ENCODE data around the gene NME2. TPM values are rescaled to one million over a fixed set of nuclear protein-coding genes. Genes with fewer than 3 reads are reported as not detected.
A peak's percentile ranks its signal among the peaks of the same experiment; 100 is the strongest.

The NME2 gene
- total and polyA plus RNA-seq, 10 of the 15 experiments (the other 5 are each of a cell fraction or from before 2014, with no cell fraction given), result 497 to 1,030 (median 786) TPM

DNA sequence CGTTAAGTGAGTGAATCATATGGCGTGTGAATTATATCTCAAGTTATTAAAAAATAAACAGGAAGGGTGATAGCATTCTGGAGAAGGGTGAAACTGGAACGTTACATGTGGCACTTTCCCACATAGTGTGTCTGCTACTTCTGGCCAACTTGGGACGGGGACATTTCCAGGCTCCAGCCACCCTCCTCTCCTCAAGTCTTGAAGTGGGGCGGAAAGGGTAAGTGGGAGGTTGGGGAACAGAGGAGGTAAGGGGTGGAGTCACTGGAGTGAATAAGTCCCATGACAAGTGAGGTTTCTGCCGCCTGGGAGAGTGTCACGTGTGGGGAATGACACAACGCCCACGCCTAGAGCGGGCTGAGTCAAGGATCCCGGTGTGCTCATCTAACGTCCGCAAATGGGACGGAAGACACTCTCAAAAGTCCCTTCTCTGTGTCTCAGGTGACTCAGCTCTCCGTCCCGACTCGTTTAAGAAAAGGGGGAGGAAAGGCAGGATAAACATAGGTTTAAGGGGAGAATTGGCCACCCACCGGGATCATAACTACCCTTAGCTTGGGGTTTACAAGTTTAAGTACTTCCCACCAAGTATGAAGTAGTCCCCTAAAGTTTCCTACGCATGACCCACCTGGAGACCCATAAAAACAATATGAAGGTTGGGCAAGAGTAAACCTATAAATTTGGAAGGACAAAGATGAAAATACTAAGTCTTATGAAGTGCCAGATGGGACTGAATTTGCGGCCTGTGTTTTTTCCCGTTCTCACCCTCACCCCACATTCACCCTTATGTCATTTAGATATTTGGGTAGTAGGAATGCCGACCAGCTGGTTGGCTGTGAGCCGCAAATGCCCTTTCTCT, 44.4 kb upstream of the NME2 start:
- POLR2A ChIA-PET, result interaction anchor here (0.5 to 3.5 kb wide), 10 partner anchors 9 to 255 kb away, joined by 3 to 18 read pairs (median 6); partner anchors contain the start of genes NME1, NME2 and TOB1
- Histone ChIP-seq H4K20me1 (ENCODE audit: control insufficient read depth, insufficient read depth) (no peaks in the 10 kb centered on the region), H3K9me3 (replicated peaks; ENCODE audit: control insufficient read depth, insufficient read depth, low read length) (no peaks in the 10 kb centered on the region), H3K4me2 (ENCODE audit: control insufficient read depth, insufficient read depth) (peak overlapping the region; percentile 94), H3K27me3 (replicated peaks in 1 of 2; ENCODE audit: control insufficient read depth in 2 of 2, insufficient read depth in 2 of 2, low read length in 1 of 2) (no peaks in the 10 kb centered on the region), H3K27ac (ENCODE audit: control insufficient read depth, insufficient read depth) (peak overlapping the region; percentile 81), H3K36me3 (ENCODE audit: control insufficient read depth in 2 of 2, insufficient read depth in 2 of 2, low read length in 1 of 2) (no peaks in the 10 kb centered on the region), H3K4me1 (ENCODE audit: control insufficient read depth, insufficient read depth, low read length) (peaks cover 13% of the 10 kb centered on the region; the same call in 1 of the 2 replicates), H3K4me3 (peak overlapping the region; percentile 72), H3K9ac (ENCODE audit: control insufficient read depth, insufficient read depth, low read length) (peak overlapping the region; percentile 83), H2AFZ (ENCODE audit: control insufficient read depth, low read depth, low read length) (peak overlapping the region; percentile 92), H3K79me2 (ENCODE audit: control insufficient read depth, insufficient read depth, low read length) (peaks cover 36% of the 10 kb centered on the region)
- ATAC-seq (peak; percentile 68), DNase-seq (ENCODE audit: low read depth, low spot score) (peak; percentile 86), FAIRE-seq (peak; percentile 95)
- in situ Hi-C loops (cut with MboI), result no loop called here
- SMC1A ChIA-PET (ENCODE audit: uncharacterized antibody, unreplicated experiment), result interaction anchor here (1.3 to 2.0 kb wide), 3 partner anchors 32 to 69 kb away, joined by 3 to 5 read pairs (median 4); partner anchors contain the start of gene NME1
- WGBS (ENCODE audit: insufficient coverage, insufficient replicate concordance, low lambda C conversion rate, missing lambda C conversion rate), result 14% methylated on average over 23 of the region's 23 CpGs
- CTCF ChIA-PET, result interaction anchor here (1.5 to 3.3 kb wide), 3 partner anchors 29 to 65 kb away, joined by 5 to 17 read pairs (median 6); partner anchors contain the start of gene NME1
- intact Hi-C loops (cut with micrococcal nuclease; ENCODE audit: unreplicated experiment), result loop anchor here (1.0 kb wide), 1 partner anchor 31 kb away; the partner anchor contains the start of gene NME1
- RAD21 ChIA-PET (ENCODE audit: unreplicated experiment), result interaction anchor here (0.7 to 2.0 kb wide), 5 partner anchors 11 to 123 kb away, joined by 3 to 15 read pairs (median 4); partner anchors contain the start of gene NME1
- BruUV-seq (replicated peaks), result no TSS peak
- TF ChIP-seq NFIC (IDR thresholded peaks at IDR 0.05; ENCODE audit: low read depth, low read length) (peak; percentile 76), JUND (IDR thresholded peaks at IDR 0.05; ENCODE audit: low read depth, low read length) (no peak), SREBF1 (IDR thresholded peaks at IDR 0.05; ENCODE audit: low read length) (no peak), YY1 (IDR thresholded peaks at IDR 0.05; ENCODE audit: low read depth, low read length) (peak; percentile 35; the same call in 1 of the 2 replicates), SUPT20H (IDR thresholded peaks at IDR 0.05; ENCODE audit: borderline replicate concordance, control insufficient read depth, low read depth, low read length) (no peak), SMC3 (IDR thresholded peaks at IDR 0.05; ENCODE audit: borderline replicate concordance, low read length) (no peak), SP1 (IDR thresholded peaks at IDR 0.05; ENCODE audit: low read depth, low read length) (no peak), TCF12 (IDR thresholded peaks at IDR 0.05; ENCODE audit: low read depth, low read length) (peak; percentile 42; the same call in 1 of the 2 replicates), RELA (IDR thresholded peaks at IDR 0.05; ENCODE audit: borderline replicate concordance, partially characterized antibody) (peak; percentile 93), NBN (IDR thresholded peaks at IDR 0.05) (no peak), CBX5 (IDR thresholded peaks at IDR 0.05; ENCODE audit: low read depth) (no peak), TCF3 (IDR thresholded peaks at IDR 0.05; ENCODE audit: borderline replicate concordance, insufficient read depth, low read depth, low read length) (no peak), EZH2 (IDR thresholded peaks at IDR 0.05; ENCODE audit: borderline replicate concordance, control insufficient read depth, low read depth, low read length) (no peak), MEF2A (IDR thresholded peaks at IDR 0.05; ENCODE audit: insufficient read depth, low read depth, low read length) (0 out of 2 replicates have a peak, but pooled peaks have one; percentile 40)
- TF ChIP-seq, protein P1, sequence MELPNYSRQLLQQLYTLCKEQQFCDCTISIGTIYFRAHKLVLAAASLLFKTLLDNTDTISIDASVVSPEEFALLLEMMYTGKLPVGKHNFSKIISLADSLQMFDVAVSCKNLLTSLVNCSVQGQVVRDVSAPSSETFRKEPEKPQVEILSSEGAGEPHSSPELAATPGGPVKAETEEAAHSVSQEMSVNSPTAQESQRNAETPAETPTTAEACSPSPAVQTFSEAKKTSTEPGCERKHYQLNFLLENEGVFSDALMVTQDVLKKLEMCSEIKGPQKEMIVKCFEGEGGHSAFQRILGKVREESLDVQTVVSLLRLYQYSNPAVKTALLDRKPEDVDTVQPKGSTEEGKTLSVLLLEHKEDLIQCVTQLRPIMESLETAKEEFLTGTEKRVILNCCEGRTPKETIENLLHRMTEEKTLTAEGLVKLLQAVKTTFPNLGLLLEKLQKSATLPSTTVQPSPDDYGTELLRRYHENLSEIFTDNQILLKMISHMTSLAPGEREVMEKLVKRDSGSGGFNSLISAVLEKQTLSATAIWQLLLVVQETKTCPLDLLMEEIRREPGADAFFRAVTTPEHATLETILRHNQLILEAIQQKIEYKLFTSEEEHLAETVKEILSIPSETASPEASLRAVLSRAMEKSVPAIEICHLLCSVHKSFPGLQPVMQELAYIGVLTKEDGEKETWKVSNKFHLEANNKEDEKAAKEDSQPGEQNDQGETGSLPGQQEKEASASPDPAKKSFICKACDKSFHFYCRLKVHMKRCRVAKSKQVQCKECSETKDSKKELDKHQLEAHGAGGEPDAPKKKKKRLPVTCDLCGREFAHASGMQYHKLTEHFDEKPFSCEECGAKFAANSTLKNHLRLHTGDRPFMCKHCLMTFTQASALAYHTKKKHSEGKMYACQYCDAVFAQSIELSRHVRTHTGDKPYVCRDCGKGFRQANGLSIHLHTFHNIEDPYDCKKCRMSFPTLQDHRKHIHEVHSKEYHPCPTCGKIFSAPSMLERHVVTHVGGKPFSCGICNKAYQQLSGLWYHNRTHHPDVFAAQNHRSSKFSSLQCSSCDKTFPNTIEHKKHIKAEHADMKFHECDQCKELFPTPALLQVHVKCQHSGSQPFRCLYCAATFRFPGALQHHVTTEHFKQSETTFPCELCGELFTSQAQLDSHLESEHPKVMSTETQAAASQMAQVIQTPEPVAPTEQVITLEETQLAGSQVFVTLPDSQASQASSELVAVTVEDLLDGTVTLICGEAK (IDR thresholded peaks at IDR 0.05; ENCODE audit: borderline replicate concordance), result no peak
- TF ChIP-seq, protein P2, sequence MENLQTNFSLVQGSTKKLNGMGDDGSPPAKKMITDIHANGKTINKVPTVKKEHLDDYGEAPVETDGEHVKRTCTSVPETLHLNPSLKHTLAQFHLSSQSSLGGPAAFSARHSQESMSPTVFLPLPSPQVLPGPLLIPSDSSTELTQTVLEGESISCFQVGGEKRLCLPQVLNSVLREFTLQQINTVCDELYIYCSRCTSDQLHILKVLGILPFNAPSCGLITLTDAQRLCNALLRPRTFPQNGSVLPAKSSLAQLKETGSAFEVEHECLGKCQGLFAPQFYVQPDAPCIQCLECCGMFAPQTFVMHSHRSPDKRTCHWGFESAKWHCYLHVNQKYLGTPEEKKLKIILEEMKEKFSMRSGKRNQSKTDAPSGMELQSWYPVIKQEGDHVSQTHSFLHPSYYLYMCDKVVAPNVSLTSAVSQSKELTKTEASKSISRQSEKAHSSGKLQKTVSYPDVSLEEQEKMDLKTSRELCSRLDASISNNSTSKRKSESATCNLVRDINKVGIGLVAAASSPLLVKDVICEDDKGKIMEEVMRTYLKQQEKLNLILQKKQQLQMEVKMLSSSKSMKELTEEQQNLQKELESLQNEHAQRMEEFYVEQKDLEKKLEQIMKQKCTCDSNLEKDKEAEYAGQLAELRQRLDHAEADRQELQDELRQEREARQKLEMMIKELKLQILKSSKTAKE (IDR thresholded peaks at IDR 0.05; ENCODE audit: low read depth, poor library complexity, severe bottlenecking), result no peak

Data from GM12878 (cell line).